CD14-positive monocyte (primary cell): ENCODE data around the gene TEX11. TPM values are rescaled to one million over a fixed set of nuclear protein-coding genes. Genes with fewer than 3 reads are reported as not detected.
"Not testable (repeated sequence)": the region's sequence is repeated elsewhere in the genome, so short reads cannot be mapped to it uniquely, and the experiment has no call there.

Experiments used
- DNase-seq, 3 donors: peaks; one replicate each; pipeline ENCODE4 v3.0.0-alpha.2; 2011 to 2022
- H2AFZ ChIP-seq: 2 replicates; pipeline ENCODE4 v1.6.0; 2012; ENCODE audit warnings: mild to moderate bottlenecking, low read depth, low read length, inconsistent platforms; ENCODE audit not compliant: insufficient read depth, poor library complexity, severe bottlenecking
- H3K27ac ChIP-seq, 2 donors: 1 replicate in 1 of 2; 2 replicates in 1 of 2; pipeline ENCODE4 v1.5.1; 2012 to 2013; ENCODE audit warnings: low read length in 2 of 2, control low read depth in 1 of 2, inconsistent platforms in 1 of 2, low read depth in 1 of 2, mild to moderate bottlenecking in 1 of 2
- H3K27me3 ChIP-seq, 2 donors: one replicate each; pipeline versions ENCODE4 v1.6.0 to v1.6.1; 2011 to 2013; ENCODE audit warnings: low read length in 2 of 2; ENCODE audit not compliant: control insufficient read depth in 2 of 2, insufficient read depth in 2 of 2
- H3K36me3 ChIP-seq, 2 donors: replicated peaks in 1 of 2; 1 replicate in 1 of 2; 2 replicates in 1 of 2; pipeline versions ENCODE4 v1.5.1 to v1.6.1; 2012 to 2013; ENCODE audit warnings: low read length in 2 of 2, control low read depth in 1 of 2, inconsistent platforms in 1 of 2, mild to moderate bottlenecking in 1 of 2; ENCODE audit not compliant: insufficient read depth in 2 of 2, control insufficient read depth in 1 of 2
- H3K4me1 ChIP-seq, 2 donors: 1 replicate in 1 of 2; 2 replicates in 1 of 2; pipeline versions ENCODE4 v1.5.1 to v1.6.1; 2012 to 2013; ENCODE audit warnings: low read length in 2 of 2, control low read depth in 1 of 2, inconsistent platforms in 1 of 2, mild to moderate bottlenecking in 1 of 2, moderate library complexity in 1 of 2; ENCODE audit not compliant: insufficient read depth in 2 of 2, control insufficient read depth in 1 of 2
- H3K4me2 ChIP-seq: replicated peaks from 2 replicates; pipeline ENCODE3; 2012; ENCODE audit warnings: low read length, moderate library complexity, mild to moderate bottlenecking; ENCODE audit not compliant: poor library complexity, severe bottlenecking; ENCODE audit errors: extremely low read depth
- H3K4me3 ChIP-seq, 3 experiments: fragments of 200-600 bp in 1 of 3; sonication (generic) in 1 of 3; replicated peaks in 1 of 3; 1 replicate in 2 of 3; 2 replicates in 1 of 3; pipeline ENCODE4 v1.5.1; 2011 to 2013; ENCODE audit warnings: low read length in 3 of 3, mild to moderate bottlenecking in 3 of 3, control low read depth in 2 of 3, low read depth in 2 of 3, inconsistent platforms in 1 of 3, moderate library complexity in 1 of 3
- H3K79me2 ChIP-seq: 2 replicates; pipeline ENCODE4 v1.6.0; 2012; ENCODE audit warnings: mild to moderate bottlenecking, control low read depth, inconsistent platforms, low read length, moderate library complexity; ENCODE audit not compliant: insufficient read depth
- H3K9ac ChIP-seq: 2 replicates; pipeline ENCODE4 v1.6.0; 2017; ENCODE audit warnings: low read length, mild to moderate bottlenecking; ENCODE audit not compliant: insufficient read depth, poor library complexity, severe bottlenecking
- H3K9me3 ChIP-seq, 2 donors: replicated peaks in 1 of 2; 1 replicate in 1 of 2; 2 replicates in 1 of 2; pipeline versions ENCODE4 v1.5.1 to v1.6.1; 2012 to 2013; ENCODE audit warnings: low read length in 2 of 2, control low read depth in 1 of 2; ENCODE audit not compliant: control insufficient read depth in 1 of 2, insufficient read depth in 1 of 2
- H4K20me1 ChIP-seq: 2 replicates; pipeline ENCODE4 v1.6.0; 2012; ENCODE audit warnings: mild to moderate bottlenecking, low read length, control low read depth, moderate library complexity; ENCODE audit not compliant: insufficient read depth
- H3K27ac Mint-ChIP-seq, 7 donors: one replicate each; pipeline ENCODE4 v1.8.0; 2020; ENCODE audit warnings: mild to moderate bottlenecking in 7 of 7, mixed read lengths in 7 of 7, moderate library complexity in 6 of 7, inconsistent platforms in 2 of 7
- H3K27me3 Mint-ChIP-seq, 3 donors: one replicate each; pipeline ENCODE4 v1.8.0; 2021 to 2022; ENCODE audit warnings: low read depth in 3 of 3, mild to moderate bottlenecking in 3 of 3, mixed read lengths in 3 of 3, moderate library complexity in 3 of 3, inconsistent platforms in 1 of 3
- H3K36me3 Mint-ChIP-seq, 2 donors: one replicate each; pipeline ENCODE4 v1.8.0; 2020; ENCODE audit warnings: mixed read lengths in 2 of 2, inconsistent platforms in 1 of 2, mild to moderate bottlenecking in 1 of 2
- H3K4me1 Mint-ChIP-seq: one replicate; pipeline ENCODE4 v1.8.0; 2020; ENCODE audit warnings: mild to moderate bottlenecking, mixed read lengths
- H3K4me3 Mint-ChIP-seq, 2 donors: one replicate each; pipeline ENCODE4 v1.8.0; 2020; ENCODE audit warnings: mild to moderate bottlenecking in 2 of 2, mixed read lengths in 2 of 2, moderate library complexity in 1 of 2
- H3K9me3 Mint-ChIP-seq, 7 donors: one replicate each; pipeline ENCODE4 v1.8.0; 2020 to 2022; ENCODE audit warnings: mixed read lengths in 7 of 7, mild to moderate bottlenecking in 6 of 7, moderate library complexity in 6 of 7, inconsistent platforms in 2 of 7
- WGBS: methylation state at CpG from one replicate; pipeline ENCODE4 v1.1.5; 2013; ENCODE audit warnings: missing lambda C conversion rate; ENCODE audit not compliant: insufficient coverage; 5-methylcytosine and 5-hydroxymethylcytosine counted together
- intact Hi-C, 2 donors: fragments of 100-400 bp; cut with micrococcal nuclease; formaldehyde crosslinking; loops; one replicate each; pipeline versions ENCODE4 v1.15.0 to v1.15.1; 2023
- polyA plus RNA-seq, 3 donors: library from polyadenylated mRNA; depleted of rRNA in 1 of 3; unstranded in 2 of 3; stranded (reverse) in 1 of 3; fragments of 300-500 nt in 2 of 3; fragments of >200 nt in 1 of 3; fragmentation: Illumina TruSeq in 2 of 3; gene quantifications; 1 replicate in 2 of 3; 2 replicates in 1 of 3; pipeline ENCODE4 v1.2.3, GENCODE V29; 2012 to 2021
- TF ChIP-seq, protein P1 (sequence below): fragments of 200-600 bp; IDR thresholded peaks from one replicate; pipeline ENCODE4 v1.8.0; 2022; ENCODE audit warnings: antibody characterized with exemption, mild to moderate bottlenecking

Gene TEX11
- polyA plus RNA-seq, 3 donors, result not detected

DNA sequence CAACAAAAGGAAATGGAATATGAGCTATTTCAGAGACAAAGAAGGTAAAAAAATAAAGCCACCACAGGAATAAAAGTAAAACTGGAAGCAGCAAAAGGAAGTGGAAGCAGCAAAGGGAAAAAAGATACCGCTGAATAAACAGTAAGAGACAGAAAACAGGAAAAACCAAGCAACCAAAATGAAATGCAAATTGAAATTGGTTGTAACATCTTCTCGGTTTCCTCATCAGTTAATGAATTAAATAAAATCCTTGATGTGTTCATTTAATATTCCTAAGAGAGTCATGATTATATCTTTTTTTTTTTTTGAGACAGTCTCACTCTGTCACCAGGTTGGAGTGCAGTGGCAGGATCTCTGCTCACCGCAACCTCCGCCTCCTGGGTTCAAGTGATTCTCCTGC, 331.1 kb downstream of the TEX11 start:
- Histone ChIP-seq H3K27me3 (no peaks in the 10 kb centered on the region), H2AFZ (no peak overlapping the region), H3K79me2 (no peaks in the 10 kb centered on the region), H3K9me3 (no peaks in the 10 kb centered on the region), H3K9ac (no peak overlapping the region), H3K4me1 (no peaks in the 10 kb centered on the region), H3K36me3 (no peaks in the 10 kb centered on the region), H3K4me2 (no peak overlapping the region), H3K4me3 (no peak overlapping the region), H4K20me1 (no peaks in the 10 kb centered on the region), H3K27ac (no peak overlapping the region)
- intact Hi-C loops, result no loop called here
- Mint-ChIP-seq H3K4me1 (no peaks in the 10 kb centered on the region), H3K4me3 (no peak overlapping the region), H3K27ac (no peak overlapping the region), H3K36me3 (no peaks in the 10 kb centered on the region), H3K27me3 (no peaks in the 10 kb centered on the region), H3K9me3 (peaks cover 3 to 11% (median 6%) of the 10 kb centered on the region in 7 donors)
- WGBS, result no CpG with 5 or more reads among the region's 4 CpGs
- no peak for DNase-seq
- TF ChIP-seq, protein P1, sequence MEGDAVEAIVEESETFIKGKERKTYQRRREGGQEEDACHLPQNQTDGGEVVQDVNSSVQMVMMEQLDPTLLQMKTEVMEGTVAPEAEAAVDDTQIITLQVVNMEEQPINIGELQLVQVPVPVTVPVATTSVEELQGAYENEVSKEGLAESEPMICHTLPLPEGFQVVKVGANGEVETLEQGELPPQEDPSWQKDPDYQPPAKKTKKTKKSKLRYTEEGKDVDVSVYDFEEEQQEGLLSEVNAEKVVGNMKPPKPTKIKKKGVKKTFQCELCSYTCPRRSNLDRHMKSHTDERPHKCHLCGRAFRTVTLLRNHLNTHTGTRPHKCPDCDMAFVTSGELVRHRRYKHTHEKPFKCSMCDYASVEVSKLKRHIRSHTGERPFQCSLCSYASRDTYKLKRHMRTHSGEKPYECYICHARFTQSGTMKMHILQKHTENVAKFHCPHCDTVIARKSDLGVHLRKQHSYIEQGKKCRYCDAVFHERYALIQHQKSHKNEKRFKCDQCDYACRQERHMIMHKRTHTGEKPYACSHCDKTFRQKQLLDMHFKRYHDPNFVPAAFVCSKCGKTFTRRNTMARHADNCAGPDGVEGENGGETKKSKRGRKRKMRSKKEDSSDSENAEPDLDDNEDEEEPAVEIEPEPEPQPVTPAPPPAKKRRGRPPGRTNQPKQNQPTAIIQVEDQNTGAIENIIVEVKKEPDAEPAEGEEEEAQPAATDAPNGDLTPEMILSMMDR, result no peak

DNA sequence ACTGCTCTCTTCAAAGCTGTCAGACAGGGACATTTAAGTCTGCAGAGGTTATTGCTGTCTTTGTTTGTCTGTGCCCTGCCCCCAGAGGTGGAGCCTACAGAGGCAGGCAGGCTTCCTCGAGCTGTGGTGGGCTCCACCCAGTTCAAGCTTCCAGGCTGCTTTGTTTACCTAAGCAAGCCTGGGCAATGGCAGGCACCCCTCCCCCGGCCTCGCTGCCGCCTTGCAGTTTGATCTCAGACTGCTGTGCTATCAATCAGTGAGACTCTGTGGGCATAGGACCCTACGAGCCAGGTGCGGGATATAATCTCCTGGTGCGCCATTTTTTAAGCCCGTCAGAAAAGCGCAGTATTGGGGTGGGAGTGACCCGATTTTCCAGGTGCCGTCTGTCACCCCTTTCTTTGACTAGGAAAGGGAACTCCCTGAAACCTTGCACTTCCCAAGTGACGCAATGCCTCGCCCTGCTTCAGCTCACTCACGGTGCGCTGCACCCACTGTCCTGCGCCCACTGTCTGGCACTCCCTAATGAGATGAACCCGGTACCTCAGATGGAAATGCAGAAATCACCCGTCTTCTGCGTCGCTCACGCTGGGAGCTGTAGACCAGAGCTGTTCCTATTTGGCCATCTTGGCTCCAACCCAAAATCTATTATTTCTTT, 338.5 kb downstream of the TEX11 start:
- H3K4me1 Mint-ChIP-seq, H4K20me1 ChIP-seq, H3K4me3 Mint-ChIP-seq, H3K79me2 ChIP-seq, H3K4me2 ChIP-seq, H3K36me3 ChIP-seq, H3K4me3 ChIP-seq, H3K27ac ChIP-seq, H3K27me3 Mint-ChIP-seq, DNase-seq, H3K27me3 ChIP-seq, H3K9ac ChIP-seq, H3K9me3 ChIP-seq, H3K36me3 Mint-ChIP-seq, H2AFZ ChIP-seq, H3K4me1 ChIP-seq, H3K27ac Mint-ChIP-seq, intact Hi-C loops: not testable (repeated sequence)
- H3K9me3 Mint-ChIP-seq, result peaks cover 0 to 17% (median 9%) of the 10 kb centered on the region in 7 donors
- WGBS, result no CpG with 5 or more reads among the region's 21 CpGs
